Stimulated activated CD4-positive, alpha-beta T cell treated with anti-CD3 and anti-CD28 coated beads, Interleukin-4, amount 100 ng/mL, for 4 hours (primary cell): ENCODE results near the gene PCNP.
"Not testable (repeated sequence)": the region's sequence is repeated elsewhere in the genome, so short reads cannot be mapped to it uniquely, and the experiment has no call there.

Experiments
- DNase-seq, 2 experiments: peaks; one replicate each; pipeline ENCODE4 v3.0.0-alpha.2; 2020

The PCNP gene

DNA sequence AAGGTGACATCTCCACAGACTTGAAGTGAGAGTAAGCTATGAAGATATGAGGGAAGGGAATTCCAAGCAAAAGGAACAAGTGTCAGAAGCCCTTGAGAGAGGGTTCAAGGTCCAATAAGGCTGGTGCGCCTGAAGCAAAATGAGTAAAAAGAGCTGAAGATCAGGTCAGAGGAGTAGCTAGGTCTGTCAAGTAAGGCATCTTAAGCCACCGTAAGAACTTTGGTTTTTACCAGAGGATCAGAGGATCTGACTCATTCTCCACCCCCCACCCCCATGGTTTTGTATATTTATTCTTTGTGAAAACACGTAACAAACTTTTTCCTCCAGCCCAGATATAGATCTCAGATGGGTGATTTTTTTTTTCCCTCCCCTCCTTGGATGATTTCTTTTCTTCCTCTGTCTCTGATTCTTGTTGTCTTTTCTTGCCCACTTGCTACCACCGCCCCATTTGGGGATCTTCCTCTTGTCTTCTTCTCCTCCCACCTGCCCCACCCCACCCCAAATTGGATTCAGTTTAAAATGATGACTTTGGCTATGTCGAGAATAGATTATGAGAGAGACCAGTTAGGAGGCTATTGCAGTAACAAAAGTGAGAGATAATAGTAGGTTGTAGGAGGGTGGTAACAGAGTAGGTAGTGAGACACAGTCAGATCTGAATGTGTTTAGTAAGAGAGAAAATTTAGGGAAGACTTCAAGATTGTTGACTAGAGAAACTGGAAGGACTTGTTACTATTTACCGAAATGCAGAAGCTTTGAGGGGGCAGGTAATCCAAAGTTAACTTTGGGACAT lies 6.3 kb upstream of the PCNP start:
- DNase-seq = peak; percentile 24 to 52

DNA sequence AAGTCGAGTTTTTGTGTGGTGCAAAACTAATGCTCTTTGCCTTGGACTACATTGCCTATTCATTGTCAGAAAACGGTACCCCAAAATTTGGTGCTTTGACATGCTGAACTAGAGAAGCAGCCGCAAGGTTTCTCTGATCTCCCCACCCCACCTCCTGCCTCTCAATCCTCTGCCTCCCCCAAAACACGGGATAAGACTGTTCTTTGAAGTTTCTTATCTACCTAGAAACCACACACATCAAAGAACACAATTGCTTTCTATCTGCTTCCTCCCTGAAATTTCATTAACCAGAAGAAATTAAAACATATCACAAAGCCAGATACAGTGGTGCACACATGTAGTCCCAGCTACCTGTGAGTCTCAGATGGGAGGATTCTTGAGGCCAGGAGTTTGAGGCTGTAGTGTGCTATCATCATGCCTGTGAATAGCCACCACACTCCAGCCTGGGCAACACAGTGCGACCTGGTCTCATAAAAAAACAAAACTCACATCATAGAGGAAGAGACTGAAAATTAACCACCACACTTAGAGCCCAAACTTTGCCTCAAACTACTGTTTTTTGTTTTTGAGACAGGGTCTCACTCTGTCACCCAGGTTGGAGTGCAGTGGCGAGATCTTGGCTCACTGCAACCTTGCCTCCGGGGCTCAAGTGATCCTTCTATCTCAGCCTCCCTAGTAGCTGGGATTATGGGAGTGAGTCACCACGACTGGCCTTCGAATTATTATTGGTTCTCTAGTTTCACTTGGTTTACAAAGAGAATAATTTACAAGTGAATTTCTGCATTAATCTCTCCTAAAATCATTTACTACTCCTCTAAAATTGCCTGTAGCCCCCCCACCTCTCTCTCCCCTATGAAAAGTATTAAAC lies 2.7 kb upstream of the PCNP start:
- no peak for DNase-seq

DNA sequence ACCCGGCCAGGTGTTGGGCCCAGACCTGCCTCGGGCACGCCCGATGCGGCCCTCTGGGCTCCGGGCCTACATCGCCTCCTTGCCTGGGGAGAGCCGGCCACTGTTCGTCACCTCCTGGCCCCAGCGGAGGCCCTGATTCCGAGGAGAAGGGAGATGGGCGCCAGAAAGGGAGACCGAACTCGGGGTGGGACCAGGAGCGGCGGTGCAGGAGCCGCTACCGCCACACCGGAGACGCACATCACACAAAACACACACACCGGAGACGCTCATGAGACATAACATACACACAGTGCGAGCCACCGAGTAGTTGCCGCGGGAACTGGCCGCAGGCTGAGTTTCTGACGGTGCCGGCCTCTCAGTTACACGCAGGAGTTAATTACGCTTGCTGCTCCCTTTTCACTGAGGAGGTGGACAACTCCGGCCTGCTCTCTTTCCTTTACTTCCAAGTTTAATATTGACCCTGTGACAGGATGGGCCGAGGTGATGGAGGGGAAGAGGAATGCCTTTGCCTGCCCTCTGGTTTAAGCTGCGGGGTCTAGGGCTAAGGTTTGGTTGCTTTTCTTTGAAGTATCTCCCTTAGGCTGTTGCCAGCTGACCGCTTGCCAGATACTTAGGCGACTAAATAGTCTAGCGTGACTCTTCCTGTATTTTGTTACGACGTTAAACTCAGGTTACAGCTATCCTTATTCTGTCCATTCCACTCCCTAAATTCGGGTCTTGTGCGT lies 570 bp downstream of the PCNP start:
- DNase-seq = peak in 1 of 2 experiments; percentile 38

DNA sequence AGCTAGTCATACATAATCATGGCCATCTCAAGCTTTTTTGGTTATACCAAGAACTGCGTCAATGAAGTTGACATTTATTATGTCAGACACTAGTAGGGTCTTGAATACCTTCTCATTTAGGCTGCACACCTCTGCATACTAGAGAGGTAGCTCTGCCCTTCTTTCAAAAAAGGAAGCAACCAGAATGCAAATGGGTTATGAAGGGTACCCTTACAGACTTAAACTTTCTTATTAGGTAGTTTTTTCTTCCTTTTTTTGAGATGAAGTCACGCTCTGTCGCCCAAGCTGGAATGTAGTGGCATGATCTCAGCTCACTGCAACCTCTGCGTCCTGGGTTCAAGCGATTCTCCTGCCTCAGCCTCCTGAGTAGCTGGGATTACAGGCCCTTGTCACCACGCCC lies 3.3 kb downstream of the PCNP start:
- DNase-seq = no peak

DNA sequence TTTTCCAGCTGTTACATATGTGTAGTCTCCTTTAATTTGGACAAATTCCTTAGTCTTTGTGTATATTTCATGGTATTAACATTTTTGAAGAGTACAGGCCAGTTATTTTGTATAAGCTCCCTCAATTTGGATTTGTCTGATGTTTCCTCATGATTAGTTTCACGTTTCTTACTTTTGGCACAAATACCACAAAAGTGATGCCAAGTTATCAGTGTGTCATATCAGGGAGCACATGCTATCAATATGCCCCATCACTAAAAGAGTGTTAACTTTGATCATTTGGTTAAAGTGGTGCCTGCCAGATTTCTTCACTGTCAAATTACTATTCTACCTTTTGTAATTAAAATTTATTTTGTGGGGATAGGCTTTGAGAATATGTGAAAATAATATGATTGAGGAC lies 14.6 kb downstream of the PCNP start:
- no peak for DNase-seq

DNA sequence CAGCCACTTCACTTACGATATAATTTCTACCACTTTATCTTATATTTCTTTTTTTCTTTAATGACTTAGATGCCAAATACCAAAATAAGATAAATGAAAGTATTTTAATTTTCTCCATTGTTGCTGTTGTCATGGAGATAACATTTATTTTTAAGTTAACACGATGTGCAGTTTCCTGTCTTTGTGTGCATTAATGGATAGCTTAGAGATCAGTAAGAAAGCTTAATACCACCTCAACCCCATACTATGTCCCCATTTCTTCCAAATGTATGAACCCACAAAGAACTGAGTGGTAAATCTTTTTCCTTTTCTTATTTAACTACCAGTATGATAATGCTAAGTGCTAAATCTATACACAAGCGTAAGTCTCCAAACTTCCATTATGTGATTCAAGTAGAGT lies 17.1 kb downstream of the PCNP start:
- DNase-seq = no peak

DNA sequence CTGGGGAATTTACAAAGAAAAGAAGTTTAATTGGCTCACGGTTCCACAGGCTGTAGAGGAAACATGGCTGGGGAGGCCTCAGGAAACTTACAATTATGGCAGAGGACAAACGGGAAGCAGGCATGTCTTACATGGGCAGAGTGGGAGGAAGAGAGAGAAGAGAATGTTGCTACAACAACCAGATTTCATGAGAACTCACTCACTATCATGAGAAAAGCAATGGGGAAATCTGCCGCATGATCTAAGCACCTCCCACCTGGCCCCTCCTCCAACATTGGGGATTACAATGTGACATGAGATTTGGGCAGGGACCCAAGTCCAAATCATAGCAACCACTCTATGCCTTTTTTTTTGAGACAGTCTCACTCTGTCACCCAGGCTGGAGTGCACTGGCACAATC lies 28.8 kb downstream of the PCNP start:
- DNase-seq = no peak

DNA sequence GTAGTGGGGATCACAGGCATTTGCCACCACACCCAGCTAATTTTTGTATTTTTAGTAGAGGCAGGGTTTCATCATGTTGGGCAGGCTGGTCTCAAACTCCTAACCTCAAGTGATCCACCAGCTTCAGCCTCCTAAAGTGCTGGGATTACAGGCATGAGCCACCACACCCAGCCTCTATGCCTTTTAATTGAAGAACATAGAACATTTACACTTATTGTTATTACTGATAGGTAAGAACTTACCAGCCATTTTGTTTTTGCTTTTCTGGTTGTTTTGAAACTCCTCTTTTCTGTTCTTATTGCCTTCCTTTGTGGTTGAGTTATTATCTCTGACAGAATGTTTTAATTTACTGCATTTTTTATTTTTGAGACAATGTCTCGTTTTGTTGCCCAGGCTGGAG lies 29.2 kb downstream of the PCNP start:
- no peak for DNase-seq

DNA sequence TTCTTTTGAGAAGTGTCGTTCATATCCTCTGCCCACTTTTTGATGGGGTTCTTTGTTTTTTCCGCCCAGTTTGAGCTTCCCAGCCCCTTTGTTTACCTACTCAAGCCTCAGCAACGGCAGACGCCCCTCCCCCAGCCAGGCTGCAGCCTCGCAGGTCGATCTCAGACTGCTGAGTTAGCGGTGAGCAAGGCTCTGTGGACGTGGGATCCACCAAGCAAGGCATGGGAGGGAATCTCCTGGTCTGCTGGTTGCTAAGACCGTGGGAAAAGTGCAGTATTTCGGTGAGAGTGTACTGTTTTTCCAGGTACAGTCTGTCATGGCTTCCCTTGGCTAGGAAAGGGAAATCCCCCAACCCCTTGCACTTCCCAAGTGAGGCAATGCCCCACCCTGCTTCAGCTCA lies 31.4 kb downstream of the PCNP start:
- not testable (repeated sequence) for DNase-seq

DNA sequence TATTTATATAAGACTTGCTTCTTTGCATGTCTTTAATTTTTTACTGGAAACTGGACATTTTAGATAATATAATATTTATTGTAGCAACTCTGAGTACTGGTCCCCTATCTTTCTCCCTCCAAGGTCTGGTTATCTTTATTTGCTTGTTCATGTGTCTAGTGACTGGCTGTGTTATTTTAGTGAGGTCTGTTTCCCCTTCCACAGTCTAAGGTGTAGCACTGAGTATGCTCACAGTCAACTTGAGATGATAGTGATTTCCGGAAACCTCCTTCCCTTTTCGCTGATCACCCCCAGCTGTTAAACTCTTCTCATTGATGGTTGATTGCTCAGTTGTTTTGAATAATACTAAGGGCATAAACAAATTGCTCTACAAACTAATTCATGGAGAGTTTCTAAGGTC lies 37.0 kb downstream of the PCNP start:
- DNase-seq = no peak

DNA sequence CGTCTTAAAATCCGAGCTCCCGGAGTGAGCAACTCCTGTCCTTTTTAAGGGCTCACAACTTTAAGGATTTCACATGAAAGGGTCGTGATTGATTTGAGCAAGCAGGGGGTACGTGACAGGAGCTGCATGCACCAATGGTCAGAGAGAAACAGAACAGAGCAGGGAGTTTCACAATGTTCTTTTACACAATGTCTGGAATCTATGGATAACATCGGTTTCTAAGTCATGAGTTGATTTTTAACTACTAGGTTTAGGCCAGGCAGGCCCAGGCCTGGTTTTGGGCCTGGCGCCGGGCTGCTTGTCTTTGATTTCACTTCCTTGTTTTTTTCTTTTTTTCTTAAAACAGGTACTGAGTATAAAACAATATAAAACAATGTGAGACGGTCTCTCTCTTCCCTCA lies 39.0 kb downstream of the PCNP start:
- not testable (repeated sequence) for DNase-seq

DNA sequence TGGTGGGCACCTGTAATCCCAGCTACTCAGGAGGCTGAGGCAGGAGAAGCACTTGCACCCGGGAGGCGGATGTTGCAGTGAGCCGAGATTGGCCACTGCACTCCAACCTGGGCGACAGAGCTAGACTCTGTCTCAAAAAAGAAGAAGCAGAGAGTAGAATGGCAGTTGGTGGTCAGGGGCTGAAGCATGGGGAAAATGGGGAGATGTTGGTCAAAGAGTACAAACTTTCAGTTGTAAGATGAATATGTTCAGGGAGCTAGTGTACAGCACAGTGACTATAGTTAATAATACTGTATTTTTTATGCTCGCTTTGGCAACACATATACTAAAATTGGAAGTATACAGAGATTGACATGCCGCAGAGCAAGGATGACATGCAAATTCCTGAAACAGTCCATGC lies 41.5 kb downstream of the PCNP start:
- DNase-seq = no peak

DNA sequence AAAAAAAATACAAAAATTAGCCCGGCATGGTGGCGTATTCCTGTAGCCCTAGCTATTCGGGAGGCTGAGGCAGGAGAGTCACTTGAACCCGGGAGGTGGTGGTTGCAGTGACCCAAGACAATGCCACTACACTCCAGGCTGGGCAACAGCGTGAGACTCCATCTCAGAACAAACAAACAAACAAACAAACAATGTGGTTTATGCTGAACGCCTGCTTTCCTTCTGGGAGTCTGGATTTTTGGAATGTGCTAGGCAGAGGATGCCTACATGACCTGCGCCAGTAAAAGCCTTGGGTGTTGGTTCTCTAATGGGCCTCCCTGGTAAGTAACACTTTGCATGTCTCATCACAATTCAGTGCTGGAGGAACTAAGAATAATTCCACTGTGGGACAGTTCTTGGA lies 43.5 kb downstream of the PCNP start:
- no peak for DNase-seq

DNA sequence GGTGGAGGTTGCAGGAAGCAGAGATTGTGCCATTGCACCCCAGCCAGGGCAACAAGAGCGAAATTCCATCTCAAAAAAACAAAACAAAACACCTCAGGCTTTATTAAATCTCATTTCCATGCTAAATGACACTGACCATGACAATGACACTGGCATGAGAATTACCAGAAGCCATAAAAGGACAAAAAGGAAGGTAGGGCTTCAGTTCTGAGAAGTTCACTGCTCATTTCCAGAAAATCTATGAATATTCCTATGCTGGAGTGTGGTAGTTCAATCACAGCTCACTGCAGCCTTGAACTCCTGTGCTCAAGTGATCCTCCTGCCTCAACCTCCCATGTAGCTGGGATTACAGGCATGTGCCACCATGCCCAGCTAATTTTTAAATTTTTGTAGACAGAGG lies 44.7 kb downstream of the PCNP start:
- no peak for DNase-seq

DNA sequence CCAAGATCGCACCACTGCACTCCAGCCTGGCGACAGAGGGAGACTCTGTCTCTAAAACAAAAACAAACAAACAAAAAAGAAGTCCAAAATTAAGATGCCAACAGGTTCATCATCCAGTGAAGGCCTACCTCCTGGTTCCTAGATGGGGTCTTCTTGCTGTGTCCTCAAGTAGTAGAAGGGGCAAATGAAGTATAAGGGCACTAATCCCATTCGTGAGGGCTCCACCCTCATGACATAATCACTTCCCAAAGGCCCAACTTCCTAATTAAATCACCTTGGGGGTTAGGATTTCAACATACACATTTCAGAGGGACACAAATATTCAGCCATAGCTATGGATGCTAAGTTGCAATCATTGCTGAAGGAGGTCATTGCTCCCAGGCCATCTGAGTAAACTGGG lies 45.8 kb downstream of the PCNP start:
- DNase-seq = no peak

DNA sequence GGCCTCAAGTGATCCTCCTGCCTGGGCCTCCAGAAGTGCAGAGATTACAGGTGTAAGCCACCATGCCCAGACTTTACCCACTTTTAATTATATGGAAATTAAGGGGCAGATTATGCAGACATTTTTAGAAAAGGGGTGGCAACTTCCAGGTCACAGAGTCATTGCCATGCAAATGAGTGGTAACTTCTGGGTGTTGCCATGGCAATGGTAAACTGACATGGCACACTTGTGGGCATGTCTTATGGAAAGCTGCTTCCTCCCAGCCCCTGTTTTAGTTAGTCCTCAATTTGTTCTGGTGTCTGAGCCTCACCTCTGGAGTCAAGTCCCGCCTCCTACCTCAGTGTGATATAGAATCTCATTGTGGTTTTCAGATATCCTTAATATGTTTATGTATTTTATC lies 49.7 kb downstream of the PCNP start:
- DNase-seq = no peak

DNA sequence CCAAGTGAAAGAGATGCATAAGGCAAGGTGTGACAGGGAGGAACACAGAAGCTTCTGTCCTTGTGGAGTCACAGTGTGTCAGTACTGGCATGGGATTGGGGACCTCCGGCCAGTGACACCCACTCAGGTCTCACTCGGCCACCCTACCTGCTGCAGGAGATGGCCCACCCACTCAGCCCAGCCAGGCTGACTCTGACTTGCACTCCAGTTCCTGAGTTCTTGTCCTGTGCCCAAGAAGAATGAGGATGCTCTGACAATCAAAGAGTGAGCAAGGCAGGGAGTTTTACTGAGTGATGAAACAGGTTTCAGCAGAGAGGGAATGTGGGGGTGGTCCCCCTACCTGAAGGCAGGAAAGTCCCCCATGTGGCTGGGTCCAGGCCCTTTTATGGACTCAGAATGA lies 50.9 kb downstream of the PCNP start:
- DNase-seq = no peak

DNA sequence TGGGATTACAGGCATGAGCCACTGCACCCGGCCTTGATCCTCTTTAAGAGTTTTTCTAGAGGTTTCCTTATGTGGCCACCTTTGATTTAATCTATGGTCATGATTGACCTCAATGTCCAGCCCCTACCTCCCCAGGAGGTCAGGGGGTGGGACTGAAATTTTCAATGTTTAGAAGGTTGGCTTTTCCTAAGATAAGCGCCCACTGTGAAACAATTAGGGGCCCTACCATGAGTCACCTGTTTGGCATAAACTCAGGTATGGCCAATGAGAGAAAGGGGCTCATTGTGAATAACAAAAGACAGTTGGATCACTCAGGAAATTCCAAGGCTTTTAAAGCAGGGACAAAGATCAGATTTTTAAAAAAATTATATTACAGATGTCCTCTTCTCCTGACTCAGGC lies 51.9 kb downstream of the PCNP start:
- no peak for DNase-seq

DNA sequence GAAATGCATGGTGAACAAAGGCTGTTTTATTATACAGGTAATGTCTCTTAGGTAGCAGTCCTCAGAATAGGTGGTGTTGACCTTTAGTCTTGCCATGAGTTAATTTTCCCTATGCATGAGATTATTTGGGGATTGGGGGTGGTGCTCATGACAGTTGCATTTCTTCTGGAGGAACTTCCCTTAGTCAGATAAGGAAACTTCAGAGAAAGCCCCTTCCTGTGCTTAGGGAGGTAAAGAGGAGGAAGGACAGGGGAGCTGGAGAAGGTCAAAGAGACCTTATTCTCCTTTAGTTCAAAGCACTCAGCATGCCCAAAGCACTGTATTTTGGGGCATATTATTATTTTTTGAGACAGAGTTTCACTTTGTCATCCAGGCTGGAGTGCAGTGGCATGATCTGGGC lies 55.2 kb downstream of the PCNP start:
- no peak for DNase-seq

DNA sequence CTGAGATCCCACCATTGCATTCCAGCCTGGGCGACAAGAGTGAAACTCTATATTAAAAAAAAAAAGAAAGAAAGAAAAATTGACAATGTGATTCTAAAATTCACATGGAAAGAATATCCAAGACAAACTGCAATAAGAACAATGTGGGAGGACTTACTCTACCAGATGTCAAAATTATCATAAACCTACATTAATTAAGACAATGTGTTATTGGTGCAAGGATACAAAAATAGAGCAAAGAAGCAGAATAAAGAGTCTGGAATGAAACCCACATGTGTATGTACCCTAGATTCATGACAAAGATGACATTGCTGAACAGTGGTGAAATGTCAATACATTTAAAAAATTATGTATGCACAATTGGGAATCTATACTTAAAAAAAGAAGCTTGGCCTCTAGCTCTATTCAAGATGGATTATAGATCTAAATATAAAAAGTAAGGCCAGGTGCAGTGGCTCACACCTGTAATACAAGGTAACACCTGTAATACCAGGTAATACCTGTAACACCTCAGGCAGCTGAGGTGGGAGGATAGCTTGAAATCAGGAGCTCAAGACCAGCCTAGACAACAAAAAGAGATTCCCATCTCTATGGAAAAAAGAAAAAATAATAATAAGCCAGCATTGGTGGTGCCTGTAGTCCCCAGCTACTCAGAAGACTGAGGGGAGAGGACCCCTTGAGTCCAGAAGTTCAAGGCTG lies 57.3 kb downstream of the PCNP start:
- DNase-seq = no peak

DNA sequence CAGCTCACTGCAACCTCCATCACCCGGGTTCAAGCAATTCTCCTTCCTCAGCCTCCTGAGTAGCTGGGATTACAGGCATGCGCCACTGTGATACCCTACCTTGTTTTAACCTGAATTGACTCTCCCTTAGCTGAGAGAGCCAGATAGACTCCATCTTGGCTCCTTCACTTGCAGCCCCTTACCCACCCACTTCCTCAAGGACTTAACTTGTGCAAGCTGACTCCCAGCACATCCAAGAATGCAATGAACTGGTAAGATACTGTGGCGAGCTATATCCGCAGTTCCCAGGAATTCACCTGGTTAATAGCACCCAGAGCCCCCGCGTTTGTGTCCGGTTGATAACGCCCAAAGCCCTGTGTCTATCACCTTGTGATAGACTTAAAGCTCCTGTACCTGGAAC lies 58.0 kb downstream of the PCNP start:
- DNase-seq = not testable (repeated sequence)

DNA sequence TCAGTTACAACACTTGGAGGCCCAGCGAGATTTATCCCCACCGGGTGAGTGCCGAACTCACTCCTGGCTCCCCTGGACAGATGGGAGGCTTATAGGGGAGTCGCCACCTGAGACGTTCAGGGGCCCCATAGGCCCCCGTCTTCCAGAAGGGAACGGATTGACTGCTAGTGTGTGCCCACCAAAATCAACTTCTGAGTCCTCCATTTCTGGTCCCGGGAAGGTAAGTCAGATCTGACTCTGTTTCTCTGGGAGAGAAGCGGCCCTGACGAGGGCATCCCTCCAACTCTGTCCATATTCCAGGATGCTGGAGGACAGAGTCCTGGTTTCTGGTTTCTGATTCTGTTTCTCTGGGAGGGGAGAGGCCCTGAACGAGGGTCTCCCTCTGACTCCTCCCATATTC lies 58.6 kb downstream of the PCNP start:
- no peak for DNase-seq

DNA sequence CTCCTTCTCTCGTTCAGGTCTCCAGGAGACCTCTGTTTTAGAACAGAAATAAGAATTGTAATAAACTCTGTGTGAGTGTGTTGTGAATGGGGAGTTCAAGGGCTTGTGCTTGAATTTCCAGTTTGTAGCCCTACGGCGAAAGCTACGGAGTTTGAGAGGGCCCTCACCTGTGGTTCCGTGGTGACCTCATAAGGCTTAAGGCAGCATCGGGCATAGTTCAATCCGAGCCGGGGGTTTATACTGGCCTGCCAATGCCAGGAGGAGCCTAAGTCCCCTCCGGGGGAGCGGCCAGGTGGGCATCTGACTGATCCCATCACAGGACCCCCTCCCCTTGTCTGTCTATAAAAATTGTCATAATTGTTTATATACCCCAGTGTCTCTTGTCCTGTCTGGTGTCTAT lies 59.2 kb downstream of the PCNP start:
- DNase-seq = no peak
